Effector CD4-positive, alpha-beta T cell (primary cell): ENCODE results near the gene LMF2.

Experiments
- DNase-seq: peaks from one replicate; pipeline ENCODE4 v3.0.0-alpha.2; 2020

LMF2 gene

DNA sequence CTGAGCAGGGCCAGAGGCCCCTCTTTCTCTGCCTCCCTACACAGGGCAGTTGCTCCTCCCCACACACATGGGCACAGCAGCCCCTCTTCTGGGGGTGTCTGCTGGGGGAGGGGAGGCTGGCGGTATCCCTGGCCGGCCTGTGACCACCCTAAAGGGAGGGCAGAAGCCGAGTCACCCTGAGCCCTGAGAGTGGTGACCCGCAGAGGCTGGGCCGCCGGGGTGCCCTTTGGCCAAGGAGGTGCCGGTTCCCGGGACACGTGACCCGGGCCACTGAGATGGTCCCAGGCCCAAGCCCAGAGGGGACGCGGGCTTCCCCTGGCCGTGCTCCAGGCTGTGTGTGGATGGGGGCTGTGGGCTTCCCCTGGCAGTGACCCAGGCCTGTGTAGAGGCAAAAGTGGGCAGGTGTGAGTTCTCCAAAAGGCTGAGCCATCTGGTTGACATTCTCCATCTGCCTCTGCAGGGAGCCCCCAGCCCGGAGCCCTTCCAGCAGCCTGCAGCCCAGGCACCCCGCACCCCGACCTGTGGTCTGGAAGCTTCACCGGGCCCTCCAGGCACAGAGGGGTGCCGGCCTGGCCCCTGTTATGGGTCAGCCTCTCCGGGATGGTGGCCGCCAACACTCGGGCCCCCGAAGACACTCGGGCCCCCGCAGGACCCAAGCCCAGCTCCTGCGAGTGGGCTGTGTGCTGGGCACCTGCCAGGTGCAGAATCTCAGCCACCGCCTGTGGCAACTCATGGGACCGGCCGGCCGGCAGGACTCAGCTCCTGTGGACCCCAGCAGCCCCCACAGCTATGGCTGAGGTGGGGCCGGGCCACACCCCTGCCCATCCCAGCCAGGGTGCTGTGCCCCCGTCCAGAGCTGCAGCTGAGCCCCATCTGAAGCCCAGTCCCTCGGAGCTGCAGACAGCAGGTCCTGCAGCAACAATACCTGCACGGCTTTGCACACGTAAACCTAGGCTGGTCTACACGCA lies 25.1 kb downstream of the LMF2 start:
- no peak for DNase-seq

DNA sequence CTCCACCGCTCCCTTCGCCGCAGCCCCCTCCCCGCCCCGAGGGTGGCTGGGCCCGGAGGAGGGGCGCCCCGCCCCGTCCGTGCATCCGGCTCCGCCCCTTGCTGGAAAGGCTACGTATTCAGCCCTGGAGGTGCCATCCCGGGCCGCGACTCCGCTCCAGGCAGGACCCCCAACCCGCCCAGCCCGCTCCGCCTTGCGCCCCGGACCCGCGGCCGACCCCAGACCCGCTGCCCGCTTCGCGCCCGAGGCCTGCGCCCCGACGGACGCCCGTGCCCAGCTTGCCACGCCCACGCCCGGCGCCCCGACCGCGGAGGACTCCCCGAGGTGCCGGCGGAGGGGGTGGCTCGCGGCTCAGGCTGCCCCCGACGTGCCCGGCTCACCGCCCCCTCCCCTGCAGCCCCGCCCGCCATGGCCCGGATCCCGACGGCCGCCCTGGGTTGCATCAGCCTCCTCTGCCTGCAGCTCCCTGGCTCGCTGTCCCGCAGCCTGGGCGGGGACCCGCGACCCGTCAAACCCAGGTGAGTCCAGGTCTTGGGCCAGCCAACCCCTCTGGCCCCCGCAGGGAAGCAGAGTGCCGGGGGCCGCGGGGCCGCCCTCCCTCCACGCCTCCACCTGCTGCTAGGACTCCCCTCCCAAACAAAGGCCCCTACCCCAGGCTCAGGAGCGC lies 25.9 kb downstream of the LMF2 start, which contains the start of gene ADM2:
Gene ADM2, plus strand, starts transcription at position 104 of the 667 bp plus-strand sequence. Its CDS starts 305 bp downstream, at position 409.
- DNase-seq: peak; percentile 54

DNA sequence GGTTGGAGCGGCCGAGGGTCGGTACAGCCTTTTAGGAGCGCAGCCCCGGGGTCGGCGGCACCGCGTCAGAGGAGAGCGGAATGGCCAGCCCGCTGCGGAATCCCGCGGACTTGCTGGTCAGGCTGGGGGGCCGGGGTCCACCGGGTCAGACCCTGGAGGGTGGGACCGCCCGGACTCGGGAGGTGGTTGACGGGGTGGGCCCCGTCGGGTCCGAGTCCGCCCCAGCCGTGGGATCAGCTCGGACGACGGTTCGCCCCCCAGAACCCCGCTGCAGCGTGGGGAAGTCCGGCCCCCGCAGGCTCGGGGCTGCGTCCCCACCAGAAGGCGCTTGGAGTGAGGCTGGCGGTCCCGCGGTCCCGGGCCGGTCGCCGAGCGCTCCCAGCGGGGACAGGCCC lies 26.5 kb downstream of the LMF2 start:
- DNase-seq: no peak

DNA sequence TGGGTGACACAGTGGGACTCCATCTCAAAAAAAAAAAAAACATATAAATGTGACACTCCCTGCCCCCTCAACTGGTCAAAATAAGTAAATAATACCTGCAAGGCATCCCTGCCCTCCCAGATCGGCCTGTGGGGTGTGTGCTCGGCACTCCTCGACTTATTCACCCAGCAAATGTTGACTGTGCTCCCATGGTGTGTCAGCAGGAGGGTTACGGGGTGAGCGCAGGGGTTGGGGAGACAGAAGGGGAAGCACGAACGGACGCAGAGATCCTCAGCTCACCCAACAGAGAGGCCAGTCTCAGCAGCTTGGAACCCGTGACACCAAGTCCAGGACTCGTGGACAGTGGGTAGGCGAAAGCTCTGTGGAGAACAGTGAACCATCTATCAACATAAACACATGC lies 27.8 kb downstream of the LMF2 start:
- DNase-seq: no peak

DNA sequence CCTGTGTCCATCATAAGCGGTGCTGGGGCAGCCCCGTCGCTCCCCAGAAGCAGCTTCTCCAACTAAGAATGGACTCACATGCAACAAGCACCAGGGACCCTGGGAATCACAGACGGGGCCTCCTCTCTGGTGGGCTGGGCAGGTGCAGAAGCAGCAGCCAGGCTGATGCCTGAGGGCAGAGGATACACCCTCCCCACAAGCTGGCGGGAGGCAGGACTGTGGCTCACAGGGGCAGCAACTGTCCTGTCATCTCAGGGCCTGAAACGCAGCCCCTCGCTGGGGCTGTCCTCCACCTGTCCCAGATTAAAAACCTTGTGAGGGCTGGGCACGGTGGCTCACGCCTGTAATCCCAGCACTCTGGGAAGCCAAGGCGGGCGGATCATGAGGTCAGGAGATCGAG lies 29.6 kb downstream of the LMF2 start:
- DNase-seq: no peak

DNA sequence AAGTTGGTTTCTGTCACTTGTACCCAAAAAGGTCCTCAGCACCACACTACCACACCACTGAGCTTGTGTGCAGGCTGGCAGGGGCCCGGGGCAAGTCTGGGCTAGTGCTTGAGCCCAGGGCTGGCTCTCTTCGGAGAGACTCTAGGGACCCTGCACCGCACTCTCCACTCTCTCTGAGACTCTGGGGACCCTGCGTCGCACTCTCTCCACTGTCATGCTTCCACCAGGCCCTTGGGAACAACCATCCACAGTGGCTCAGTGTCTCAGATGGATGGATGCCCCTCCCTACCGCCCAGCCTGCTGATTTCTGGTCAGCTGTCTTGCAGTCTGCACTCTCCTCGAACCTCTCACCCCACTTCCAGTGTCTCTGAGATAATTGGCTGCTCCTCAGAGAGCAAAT lies 30.6 kb downstream of the LMF2 start:
- DNase-seq: no peak

DNA sequence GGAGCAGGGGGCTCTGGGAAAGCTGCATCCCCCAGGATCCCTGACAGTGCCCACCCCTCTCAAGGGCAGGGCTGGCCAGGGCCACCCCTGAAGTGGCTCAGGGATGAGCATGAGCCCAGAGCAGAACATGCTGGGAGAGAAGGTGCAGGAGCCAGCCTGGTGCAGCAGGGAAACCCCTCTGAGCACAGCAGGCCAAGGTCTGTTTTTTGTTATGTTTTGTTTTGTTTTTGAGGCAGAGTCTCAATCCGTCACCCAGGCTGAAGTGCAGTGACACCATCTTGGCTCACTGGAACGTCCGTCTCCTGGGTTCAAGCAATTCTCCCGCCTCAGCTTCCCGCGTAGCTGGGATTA lies 31.9 kb downstream of the LMF2 start:
- no peak for DNase-seq

DNA sequence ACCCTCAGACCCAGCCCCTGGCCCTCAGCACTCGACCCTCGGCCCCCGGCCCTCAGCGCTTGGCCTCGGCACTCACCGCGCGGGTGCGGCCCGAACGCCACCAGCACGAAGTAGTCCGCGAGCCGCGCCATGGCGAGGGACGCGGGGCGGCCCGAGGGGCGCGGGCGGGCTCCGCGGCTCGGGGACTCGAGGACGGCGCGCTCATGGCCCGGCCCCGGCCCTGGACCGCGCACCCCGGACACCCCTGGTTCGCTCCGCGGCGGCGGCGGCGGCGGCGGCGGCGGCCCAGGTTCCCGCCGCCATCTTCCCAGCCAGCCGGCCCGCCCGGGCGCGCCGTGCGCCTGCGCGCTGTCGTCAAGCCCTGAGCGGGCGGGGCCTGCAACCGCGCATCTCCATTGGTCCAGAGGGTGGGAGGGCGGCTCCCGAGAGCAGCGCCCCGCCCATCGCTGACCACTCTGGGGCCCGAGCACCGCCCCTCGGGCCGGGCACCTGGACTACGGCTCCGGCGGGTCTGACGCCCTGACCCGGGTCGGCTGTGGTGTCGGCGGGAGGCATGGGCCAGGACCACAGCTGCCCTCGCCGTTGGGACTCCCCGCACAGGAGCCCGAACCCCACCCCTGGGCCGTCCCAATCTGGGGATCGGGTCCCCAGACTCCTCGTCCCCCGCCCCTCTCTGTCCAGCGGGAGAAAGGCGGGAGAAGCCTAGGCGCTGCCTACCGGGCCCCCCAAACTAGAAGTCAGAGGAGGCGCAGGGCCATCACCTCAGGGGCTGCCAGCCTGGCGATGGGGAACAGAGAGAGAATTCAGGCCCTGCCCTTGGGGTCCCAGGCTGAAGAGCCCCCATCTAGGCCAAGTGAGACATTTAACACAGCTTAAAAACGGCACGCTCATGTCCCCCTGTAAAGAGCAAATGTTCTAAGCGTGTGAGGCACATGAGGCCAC lies 32.5 kb downstream of the LMF2 start, which contains the start of gene SBF1:
Gene SBF1, minus strand, starts transcription at position 326 of the 942 bp plus-strand sequence. Its CDS starts 195 bp downstream, at position 131.
- DNase-seq: peak; percentile 83

DNA sequence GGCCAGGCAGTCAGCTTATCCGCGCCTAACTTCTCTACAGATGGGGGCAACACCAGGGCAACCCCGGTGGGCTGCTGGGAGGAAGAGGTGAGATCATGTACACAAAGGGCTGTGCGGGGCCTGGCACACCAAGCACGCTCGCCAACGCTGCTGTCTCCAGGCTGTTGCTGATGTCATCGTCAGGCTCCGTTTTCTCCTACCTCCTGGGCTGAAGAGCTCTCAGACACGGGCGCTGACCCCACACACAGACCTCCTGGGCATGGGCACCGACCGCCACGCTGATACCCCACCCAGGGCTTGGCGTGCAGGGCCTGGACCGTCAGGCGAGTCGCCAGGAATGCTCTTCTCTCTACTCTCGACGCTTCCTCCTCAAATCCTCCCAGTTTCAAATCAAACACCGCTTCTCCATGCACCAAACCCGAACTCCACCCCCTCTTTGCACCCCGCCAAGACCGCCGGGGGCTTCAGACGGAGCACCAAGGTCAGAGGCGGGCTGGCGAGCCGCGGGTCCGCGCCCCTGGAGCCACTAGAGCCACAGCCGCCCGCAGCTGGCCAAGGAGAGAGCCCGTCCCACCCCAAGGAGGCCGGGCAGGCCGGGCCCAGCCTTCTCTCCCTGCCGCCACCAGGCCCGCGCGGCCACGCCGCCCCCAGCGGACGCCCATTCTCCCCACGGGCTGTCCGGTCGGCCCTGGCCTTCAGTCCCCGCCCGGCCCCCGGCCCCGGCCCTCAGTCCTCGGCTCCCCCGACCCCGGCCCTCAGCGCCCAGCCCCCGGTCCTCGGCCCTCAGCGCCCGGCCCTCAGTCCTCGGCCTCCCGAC lies 33.4 kb downstream of the LMF2 start:
- no peak for DNase-seq

DNA sequence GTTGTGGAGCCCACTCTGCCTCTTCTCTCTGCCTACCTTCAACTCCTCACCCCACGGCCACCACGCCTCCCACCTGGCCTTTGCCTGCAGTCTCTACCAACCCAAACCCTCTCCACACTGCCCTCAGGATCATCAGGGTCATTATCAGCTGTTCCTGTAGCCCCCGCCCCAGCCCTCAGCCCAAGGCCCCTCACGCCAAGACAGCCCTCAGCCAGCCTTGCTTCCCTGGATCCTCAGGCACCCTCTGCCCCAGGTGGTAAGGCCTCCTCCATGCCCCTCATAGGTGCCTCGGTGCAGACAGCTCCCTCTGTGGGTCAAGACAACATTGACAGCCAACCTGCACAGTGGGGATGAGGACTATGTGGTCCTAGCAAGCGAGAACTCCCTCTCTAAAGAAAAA lies 34.4 kb downstream of the LMF2 start:
- DNase-seq: peak; percentile 49

DNA sequence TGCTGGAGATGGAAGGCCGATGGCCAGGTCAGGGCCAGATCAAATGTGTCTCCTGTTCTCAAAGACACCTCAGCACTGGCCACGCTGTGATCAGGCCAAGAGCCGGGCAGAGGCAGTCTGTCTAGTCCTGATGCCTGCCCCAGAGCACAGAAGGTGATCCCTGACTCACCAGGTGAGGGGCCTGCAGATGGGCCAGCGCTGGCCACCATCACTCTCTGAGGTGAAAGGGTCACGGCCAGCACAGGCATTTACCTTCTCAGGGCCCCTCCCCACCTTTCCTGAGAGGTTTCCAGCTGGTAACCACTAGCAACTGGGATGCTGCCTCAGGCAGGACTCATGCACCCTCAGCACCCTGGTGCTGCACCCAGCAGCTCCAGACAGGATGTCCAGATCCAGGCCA lies 35.5 kb downstream of the LMF2 start:
- DNase-seq: no peak

DNA sequence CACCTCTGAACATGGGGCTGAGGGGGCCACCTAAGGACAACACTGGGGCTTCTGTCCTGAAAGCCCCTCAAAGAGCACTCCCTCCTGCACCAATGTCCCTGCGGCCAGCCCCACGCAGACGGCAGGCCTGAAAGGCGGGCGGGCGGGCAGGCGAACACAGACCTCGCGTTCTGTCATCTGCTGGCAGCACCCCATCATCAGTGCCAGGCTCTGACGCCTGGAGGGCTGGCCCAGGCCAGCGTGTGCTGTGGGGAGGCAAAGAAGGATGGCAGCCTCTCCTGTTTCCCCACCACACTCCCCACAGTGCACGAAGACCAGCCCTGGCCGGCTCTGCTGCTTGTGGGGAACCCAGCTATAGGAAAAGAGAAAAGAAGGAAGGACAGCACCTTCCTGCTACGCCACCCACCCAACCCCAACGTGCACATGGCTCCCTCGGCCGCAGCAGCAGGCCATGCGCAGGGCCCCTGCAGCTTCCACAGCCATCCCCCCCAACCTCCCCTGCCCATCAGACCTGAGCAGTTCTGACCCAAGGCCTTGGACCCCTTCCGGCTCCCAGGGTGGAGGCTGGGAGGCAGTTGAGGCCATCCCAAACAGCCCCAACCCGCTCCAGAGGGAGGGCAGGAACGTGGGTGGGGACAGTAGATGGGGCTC lies 36.2 kb downstream of the LMF2 start:
- no peak for DNase-seq

DNA sequence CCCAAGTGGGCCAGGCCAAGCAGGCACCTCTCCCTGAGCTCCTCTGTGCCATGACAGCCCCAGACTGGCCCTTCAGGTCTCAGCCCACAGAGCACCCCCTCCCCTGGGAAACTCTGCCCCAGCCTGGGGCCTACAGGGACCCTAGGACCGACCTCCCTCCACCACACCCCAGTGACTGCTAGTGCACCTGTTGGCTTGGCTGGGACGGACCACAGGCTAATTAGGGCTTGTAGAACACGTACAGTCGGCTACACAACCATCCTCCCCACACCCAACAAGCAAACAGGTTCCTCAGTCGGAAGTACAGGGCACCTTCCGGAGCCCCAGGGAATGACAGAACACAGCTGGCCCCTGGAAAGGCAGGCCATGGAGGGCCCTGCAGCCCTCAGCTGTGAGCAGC lies 37.0 kb downstream of the LMF2 start:
- no peak for DNase-seq

DNA sequence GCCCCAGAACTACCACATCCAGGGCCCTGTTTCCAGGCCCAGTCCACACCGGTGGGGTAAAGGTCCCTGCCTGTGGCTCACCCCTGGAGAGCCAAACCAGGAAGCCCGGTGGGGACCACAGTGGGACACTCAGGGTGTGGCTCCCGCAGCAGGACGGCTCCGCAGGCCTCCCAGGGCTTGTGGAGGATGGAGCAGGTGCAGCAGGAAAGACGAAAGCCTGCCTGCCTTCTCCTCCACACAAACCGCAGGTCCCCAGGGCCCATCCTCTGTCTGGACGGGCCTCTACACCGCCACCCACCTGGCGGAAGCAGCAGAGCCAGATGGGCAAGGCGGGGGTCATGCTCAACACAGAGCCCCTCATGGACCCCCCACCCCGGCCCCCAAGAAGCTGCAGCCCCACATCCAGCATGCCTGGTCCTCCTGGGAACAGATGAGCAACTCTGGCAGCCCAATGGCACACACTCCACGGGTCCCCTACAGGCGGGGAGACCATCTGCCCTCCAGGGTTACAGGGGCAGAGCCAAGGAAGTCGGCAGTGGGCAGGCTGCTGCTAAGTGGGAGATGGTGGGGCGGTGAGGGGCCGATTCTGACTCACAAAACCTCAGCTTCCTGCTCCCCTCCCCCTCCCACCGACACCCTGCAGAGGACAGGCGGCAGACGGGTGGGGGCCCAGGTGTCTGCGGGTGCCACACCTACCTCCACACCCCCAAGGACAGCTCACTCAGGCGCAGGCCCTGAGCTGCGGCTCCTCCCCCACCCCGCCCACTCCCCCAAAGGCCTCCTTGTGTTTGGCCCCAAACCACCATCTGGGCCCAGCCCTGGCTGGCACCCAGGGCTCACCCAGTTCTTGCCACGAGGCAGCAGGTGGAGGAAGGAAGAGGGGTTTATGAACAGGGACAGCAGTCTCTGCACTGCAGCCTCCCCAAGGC lies 37.9 kb downstream of the LMF2 start:
- peak; percentile 96 for DNase-seq

DNA sequence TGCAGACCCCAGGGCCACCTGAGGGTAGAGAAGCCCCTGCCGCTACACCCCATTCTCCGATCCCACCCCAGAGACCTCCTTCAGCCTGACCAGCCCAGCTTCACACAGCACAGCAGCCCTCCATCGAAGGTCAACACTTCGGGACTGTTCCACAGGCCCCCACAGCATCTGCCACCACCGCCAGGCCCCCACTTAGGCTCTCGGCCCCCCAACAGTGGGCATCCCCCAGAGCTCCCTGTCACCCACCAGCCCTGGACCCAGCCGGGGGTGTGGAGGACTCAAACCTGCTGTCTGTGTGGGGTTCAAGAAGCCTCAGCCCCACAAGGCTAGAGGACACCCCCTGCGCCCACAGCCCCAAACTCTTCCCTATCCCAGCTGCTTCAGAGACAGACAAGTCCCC lies 38.9 kb downstream of the LMF2 start:
- no peak for DNase-seq

DNA sequence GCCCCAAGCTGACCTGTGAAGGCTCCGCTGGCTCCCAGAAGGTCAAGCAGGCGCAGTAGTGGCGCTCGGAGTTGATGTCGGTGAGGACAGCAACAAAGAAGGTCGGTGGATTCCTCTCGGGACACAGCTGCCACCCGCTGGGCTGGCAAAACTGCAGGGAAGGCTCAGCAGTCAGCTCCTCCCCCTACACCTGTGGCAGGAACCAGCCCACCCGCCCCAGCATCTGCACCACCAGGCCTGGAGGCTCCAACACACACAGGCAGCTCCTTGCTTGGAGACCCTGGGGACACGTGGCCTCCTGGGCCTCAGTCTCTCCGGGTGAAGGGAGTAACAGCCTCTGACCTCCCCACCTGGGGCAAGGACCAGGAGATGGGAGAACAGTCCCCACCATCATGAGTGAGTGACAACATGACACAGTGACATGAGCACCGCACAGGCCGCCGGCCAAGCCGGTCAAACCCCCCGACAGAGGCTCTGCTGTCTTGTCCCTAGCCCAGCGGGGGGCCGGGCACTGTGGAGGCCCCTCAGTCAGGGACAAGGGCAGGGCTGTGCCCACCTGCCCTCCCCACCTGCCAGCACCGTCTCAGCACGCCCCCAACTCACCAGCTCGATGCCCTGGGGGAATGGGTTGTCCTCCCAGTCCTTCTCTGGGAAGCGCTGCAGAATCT lies 39.6 kb downstream of the LMF2 start:
- DNase-seq: no peak

DNA sequence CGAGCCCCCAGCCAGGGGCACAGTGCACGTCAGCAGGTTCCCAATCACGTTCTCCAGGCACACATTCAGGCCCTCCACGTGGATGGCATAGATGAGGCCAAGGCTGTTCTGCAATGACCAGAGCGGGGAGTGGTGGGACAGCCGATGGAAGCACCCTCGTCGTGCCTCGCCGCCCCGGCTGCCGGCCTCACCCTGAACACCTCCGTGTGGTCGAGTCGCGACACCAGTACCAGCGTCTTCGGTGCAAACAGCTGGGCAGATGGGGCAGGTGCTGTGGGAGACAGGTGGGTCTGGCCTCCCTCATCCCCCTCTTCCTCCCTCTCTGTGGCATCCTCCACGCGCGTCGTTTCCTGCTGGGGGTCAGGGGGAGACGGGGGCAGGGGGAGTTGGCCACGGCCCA lies 40.2 kb downstream of the LMF2 start:
- no peak for DNase-seq

DNA sequence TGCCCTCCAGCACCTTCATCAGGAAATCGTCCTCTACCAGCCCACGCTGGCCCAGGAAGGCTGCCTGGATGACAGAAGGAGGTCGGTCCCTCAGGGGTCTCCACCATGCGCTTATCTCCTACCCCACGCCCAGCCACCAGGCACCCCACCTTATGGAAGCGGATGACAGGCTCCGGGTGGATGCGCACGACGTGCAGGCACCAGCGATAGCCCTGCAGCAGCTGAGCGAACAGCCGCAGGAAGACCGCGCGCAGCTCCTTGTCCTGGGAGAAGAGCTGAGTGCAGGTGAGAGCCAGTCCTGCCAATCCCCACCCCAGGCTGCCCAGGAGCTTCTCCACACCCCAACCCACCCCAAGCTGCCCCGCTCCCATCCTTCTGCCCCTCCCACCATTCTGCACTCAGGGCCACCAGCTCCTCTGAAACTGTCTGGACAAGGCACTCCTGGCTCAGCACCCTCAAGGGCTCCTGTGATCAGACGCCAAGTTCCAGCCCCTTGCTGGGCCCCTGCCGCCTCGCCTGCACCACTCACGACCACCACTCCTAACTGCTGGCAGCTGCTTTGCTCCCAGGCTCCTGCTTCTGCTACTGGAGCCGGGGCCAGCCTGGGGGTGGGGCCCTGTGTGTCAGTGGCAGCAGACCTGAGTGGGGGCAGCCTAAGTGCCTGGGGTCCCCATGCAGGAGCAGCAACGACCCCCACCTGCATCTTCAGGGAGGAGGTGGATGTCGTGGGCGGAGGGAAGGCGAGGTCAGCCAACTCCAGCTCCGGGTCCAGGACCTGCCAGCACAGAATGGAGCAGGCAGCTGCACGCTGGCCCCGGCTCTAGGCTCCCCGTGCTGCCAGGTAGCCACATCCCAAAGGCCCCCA lies 42.2 kb downstream of the LMF2 start:
- no peak for DNase-seq

DNA sequence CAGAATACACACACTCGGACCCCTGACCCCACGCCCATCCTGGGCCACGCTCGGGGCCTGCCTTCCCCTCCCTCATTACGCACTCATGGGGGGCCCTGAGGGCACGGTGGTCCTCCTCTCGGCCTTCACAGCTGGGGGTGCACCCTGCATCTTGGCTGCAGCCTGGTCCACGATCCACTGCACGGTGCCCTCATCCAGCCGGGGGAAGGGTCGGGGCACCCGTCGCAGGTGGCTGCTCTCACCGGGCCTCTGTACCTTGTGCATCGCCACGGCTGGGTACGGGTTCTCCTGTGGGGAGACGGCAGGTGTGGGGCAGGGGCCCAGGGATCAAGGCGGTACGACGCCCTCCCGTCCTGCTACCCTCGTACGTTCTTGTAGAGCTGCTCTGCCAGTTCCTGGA lies 43.1 kb downstream of the LMF2 start:
- no peak for DNase-seq
